VCaP (cell line): Measurements from ENCODE around the gene FAM200C.

Source experiments
- H3K27ac ChIP-seq: fragments of 450-650 bp; 2 replicates; pipeline ENCODE4 v1.5.1; 2017
- TF ChIP-seq, protein P1 (sequence below): fragments of 450-650 bp; conservative IDR thresholded peaks from 2 replicates; pipeline ENCODE4 v1.5.1; 2017; ENCODE audit warnings: mild to moderate bottlenecking, moderate library complexity

FAM200C gene

DNA sequence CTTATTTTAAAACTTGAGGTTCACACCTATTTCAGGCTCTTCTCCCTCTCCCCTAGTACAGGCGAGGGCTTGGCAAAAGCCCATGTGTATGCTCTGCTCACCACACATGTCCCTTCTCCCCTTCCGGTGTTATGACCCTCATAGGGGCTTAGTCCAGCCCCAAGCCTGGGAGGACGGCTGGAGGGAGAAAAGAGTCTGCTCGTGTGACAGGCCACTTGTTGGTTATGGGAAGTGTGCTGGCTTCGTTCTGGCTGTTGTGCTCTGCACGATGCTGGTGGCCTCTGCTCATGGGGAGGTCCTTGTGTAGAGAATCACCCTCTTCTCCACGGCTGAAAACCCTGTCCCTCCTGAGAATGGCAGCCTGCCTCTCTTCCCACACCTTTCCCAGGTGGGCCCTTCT, 32.9 kb upstream of the FAM200C start:
- no peak overlapping the region for H3K27ac ChIP-seq
- TF ChIP-seq, protein P1, sequence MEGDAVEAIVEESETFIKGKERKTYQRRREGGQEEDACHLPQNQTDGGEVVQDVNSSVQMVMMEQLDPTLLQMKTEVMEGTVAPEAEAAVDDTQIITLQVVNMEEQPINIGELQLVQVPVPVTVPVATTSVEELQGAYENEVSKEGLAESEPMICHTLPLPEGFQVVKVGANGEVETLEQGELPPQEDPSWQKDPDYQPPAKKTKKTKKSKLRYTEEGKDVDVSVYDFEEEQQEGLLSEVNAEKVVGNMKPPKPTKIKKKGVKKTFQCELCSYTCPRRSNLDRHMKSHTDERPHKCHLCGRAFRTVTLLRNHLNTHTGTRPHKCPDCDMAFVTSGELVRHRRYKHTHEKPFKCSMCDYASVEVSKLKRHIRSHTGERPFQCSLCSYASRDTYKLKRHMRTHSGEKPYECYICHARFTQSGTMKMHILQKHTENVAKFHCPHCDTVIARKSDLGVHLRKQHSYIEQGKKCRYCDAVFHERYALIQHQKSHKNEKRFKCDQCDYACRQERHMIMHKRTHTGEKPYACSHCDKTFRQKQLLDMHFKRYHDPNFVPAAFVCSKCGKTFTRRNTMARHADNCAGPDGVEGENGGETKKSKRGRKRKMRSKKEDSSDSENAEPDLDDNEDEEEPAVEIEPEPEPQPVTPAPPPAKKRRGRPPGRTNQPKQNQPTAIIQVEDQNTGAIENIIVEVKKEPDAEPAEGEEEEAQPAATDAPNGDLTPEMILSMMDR = no peak

DNA sequence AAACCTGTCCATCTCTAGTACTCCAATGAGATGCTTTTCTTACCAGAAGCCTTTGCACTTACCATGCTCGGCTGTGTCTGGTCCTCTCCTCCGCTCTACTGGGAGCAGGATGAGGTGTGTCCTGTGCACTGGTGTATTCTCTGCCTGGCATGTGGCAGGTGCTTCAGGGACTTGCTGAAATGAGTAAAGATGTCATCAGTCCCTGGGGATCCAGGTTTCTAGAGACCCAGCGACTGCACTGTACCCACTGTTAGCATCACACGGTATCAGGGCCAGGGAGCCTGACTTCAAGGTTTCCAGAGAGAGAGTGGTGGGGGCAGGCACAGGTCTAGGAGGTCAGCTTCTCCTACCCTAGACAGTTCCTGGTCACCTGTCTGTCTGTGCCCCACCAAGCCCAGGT, 32.3 kb upstream of the FAM200C start:
- H3K27ac ChIP-seq = no peak overlapping the region
- TF ChIP-seq, protein P1 = no peak

DNA sequence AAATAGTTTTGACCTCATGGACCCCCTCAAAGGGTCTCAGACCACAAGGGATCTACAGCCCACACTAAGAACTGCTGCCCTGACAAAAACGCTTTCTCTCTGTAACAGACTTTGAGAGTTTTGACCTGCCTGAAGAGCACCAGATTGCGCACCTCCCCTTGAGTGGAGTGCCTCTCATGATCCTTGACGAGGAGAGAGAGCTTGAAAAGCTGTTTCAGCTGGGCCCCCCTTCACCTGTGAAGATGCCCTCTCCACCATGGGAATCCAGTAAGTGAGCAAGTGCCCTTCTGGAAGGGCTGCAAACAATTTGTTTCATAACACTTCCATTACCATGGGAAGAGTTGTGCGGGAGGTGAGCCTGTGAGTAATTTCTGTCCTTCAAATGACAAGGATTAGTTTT, 27.8 kb upstream of the FAM200C start:
- TF ChIP-seq, protein P1 = no peak

DNA sequence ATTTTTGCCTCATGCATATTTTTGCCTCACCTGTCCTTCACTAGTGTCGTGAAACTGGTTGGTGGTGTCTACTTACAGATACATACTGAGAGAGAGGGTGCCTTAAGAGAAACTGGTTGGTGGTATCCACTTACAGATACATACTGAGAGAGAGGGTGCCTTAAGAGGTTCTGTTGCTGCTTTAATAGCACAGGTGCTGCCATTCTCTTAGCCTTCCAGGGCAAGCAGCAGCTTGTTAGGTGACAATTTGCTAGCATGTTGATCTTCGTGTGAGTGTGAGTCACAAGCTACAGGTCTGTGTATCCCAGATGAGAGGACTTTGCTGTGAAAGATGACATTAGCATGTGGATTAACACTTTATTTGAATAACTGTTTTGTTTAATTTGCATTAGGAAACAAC, 23.2 kb upstream of the FAM200C start:
- H3K27ac ChIP-seq = no peak overlapping the region
- TF ChIP-seq, protein P1 = no peak

More for the DNA sequence above, 27.8 kb upstream of the FAM200C start:
- H3K27ac ChIP-seq = no peak overlapping the region

DNA sequence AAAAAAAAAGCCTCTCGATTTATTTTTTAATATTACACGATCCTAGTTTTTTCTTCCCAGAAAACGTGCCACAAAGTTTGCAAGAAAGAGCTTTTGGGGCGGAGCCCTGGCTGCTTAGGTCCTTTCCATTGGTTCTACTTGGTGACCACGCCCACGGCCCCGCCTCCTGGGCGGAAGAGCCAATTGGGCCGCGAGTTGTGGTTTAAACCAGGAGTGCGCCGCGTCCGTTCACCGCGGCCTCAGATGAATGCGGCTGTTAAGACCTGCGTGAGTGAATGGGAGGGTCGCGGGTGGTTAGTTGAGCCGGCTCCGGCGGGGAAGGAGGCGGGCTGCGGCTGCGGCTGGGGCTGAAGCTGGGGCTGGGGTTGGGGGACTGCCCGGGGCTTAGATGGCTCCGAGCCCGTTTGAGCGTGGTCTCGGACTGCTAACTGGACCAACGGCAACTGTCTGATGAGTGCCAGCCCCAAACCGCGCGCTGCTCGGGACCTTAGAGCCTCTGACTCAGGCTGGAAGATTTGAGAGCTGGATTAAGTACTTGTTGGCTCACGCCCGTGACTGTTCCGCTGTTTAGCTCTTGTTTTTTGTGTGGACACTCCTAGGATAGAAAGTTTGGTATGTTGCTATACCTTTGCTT, 21.9 kb upstream of the FAM200C start, which contains the start of gene PTTG1:
Gene PTTG1 (plus strand): TSS at position 231 of the 634 bp plus-strand sequence. CDS start 458 bp downstream, outside the sequence.
- peak within 1 kb of the TSS; percentile 27; the same call in 1 of the 2 replicates for H3K27ac ChIP-seq
- TF ChIP-seq, protein P1 = no peak

DNA sequence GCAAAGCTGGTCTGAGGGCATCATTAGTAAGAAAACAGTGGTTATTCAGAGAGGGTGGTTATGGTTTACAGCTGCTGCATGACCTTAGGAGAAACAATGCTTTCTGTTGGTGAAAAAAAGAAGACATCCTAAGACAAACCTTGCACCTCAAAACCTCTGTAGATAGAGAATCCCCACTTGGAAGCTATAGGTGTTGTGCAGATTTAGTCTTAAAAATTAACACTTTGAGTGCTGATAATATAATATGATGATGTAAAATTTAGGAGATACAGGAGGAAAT, 20.4 kb upstream of the FAM200C start:
- H3K27ac ChIP-seq = no peak overlapping the region
- TF ChIP-seq, protein P1 = no peak

DNA sequence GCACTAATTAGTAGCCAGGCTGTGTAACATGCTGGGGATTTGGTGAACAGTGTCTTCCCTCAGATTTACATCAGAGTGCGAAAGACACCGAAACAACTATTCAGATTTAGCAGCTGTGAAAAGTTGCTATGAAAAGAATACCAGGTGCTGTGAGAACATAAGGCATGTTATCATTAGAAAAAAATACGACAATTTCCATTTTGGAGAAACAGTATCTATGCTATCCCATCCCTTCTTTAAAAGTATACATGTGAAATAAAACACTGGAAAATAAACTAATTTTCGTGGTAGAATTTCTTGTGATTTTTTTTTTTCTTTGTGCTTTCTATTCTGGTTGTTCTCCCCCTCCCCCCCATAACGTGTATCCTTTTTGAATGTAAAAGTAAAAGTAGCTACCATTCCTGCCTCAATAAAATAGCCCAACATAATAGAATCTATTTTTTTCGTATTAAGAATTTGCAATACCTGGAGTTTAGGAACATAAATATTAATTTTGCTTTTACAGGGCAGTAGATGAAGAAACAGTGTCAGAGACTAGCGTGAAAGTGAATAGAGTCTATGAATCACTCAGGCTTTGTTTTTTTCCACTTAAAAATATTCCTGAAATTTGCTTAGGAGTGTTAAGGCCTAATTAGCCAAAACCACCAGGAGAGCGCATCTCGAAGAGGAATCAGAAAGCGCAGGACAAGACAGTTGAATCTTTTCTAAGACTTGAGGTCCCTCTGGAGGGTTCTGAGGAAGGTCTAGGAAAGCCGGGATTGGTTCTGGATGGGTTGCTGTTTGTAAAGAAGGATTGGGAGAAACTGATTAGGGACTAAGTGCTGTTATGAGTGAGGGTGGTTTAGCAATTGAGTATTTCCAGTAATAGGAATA, 19.8 kb upstream of the FAM200C start:
- TF ChIP-seq, protein P1 = no peak

More for the DNA sequence above, 19.8 kb upstream of the FAM200C start:
- peak overlapping the region; percentile 56 for H3K27ac ChIP-seq
